Heart left ventricle (tissue), 13 donors: ENCODE data around the gene ZKSCAN4.

Source experiments
- CTCF ChIP-seq, 12 donors: fragments of 200-600 bp; sonication (generic) in 4 of 12; IDR thresholded peaks; one replicate each; pipeline versions ENCODE4 v1.5.0 to v1.8.0; 2018 to 2022; ENCODE audit warnings: antibody characterized with exemption in 12 of 12, mild to moderate bottlenecking in 5 of 12
- POLR2A ChIP-seq, 2 donors: fragments of 450-650 bp; IDR thresholded peaks; one replicate each; pipeline ENCODE4 v1.6.1; 2017; ENCODE audit warnings: antibody characterized with exemption in 2 of 2, mild to moderate bottlenecking in 2 of 2, moderate library complexity in 2 of 2
- donor health status: ischemic (EF 13 %, LVEDD 7.1; RV severe dilation, severe dysfunction).
- donor health status: DM: no; HTN: yes; CAD: no.
- donor health status: DM: no; HTN: no; CAD: no.
- donor health status: ischemic (EF 25% LVEDD 6.9; RV normal size, moderate dysfunction).
- donor health status: ischemic (EF 25% LVEDD 5.7; RV mildly dilated, moderate dysfunction).
- donor health status: ischemic (EF 35%, LVEDD 5.7; RV mildly dilated, moderate dysfunction).
- donor health status: nonischemic (EF 11% LVEDD 7.7; RV severe dilation, severe dysfunction).
- donor health status: DM: yes; HTN: yes; CAD: no.
- donor health status: PGD.
- donor health status: ischemic (EF 29% LVEDD 5.4; RV normal size, mild dysfunction).
- donor health status: nonischemic (EF 23%, LVEDD 6.1; RV moderate dilation, normal function).

- TF ChIP-seq CTCF (IDR thresholded peaks at IDR 0.05) (no peak), POLR2A (IDR thresholded peaks at IDR 0.05) (no peak)
Observed at GRCh38 chr6:28215425-28215824, 36.6 kb downstream of the ZKSCAN4 start.
